Measurements from ENCODE around the gene ITGAD. TPM values are rescaled to one million over a fixed set of nuclear protein-coding genes. Genes with fewer than 3 reads are reported as not detected.
A peak's percentile ranks its signal among the peaks of the same experiment; 100 is the strongest.
"Not testable (repeated sequence)": the region's sequence is repeated elsewhere in the genome, so short reads cannot be mapped to it uniquely, and the experiment has no call there.

ITGAD gene
- total RNA-seq, 1 experiment from 2014 or later: not detected

GRCh38 chr16:31429796-31430195, 36.7 kb downstream of the ITGAD start:
- no peak for DNase-seq (ENCODE audit: low spot score)

DNA sequence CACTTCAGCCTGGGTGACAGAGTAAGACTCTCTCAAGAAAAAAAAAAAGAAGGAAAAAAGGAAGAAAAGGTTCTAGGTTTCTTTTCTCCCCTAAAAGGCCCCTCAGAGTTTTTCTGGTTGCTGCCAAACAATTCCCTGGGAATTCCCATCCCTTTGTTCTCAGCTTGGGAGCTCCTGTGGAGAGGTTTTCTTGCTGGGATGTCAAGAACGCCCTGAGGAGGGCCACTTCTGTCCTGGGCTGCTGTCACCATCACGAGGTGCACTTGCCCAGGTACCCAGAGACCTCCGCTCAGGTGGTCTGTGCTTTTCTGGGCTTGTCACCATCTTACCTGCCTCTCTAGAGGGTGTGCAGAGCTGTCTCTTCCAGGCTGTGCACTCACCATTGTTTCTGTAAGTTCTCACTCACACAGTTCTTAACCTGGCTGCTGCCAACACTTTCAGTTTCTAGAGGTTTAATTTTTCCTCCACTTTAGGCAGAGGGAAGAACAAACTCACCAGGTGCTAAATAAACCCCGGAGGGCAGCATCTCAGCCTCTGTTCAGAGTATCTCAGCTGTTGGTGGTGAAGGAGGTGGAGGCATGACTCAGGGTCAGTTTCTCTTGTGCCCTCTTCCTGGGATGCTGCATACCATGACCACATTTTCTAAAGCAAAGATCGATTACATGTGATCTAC, 37.4 kb downstream of the ITGAD start:
- no peak for DNase-seq (ENCODE audit: low spot score)

DNA sequence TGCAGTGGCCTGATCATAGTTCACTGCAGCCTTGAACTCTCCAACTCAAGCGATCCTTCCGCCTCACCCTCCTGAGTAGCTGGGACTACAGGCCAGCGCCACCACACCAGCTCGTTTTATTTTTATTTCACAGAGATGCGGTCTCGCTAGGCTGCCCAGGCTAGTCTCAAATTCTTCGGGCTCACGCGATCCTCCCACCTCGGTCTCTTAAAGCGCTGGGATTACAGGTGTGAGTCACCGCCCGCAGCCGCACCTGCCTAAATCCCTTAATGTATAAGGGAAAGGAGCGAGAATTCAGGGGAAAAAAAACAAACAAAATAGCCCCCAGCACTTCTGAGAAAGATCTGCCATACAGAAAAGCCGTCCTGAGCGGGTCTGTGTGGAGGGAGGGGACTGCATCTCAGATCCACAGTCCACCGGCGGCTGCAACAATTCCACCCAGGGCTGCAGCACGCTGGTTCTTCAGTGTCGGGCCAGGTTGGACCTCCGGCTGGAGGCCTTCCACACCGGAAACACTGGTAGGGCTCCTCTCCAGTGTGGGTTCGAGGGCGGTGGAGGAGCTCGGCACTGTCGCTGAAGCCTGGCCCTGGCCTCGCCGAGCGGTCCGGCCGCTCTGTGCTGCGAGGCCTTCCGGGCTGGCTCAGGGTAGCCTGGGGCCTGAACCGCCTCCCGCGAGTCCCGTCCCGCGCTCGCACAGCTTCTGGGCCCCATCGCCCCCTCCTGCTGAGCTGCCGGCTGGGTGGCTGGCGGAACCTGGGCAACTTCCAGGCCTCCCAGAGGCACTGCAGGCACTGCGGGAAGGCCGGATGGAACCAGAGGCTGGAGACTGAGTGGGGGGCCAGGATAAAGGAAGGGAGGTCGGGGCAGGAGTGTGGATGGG, 42.4 kb downstream of the ITGAD start:
- no peak for DNase-seq (ENCODE audit: low spot score)

- no peak for DNase-seq (ENCODE audit: low spot score)
Observed at GRCh38 chr16:31436221-31437045, 43.3 kb downstream of the ITGAD start.

GRCh38 chr16:31438414-31438813, 45.3 kb downstream of the ITGAD start:
- DNase-seq (ENCODE audit: low spot score): no peak

- not testable (repeated sequence) for DNase-seq (ENCODE audit: low spot score)
Observed at GRCh38 chr16:31439023-31439422, 45.9 kb downstream of the ITGAD start.

GRCh38 chr16:31439519-31439918, 46.4 kb downstream of the ITGAD start:
- no peak for DNase-seq (ENCODE audit: low spot score)

GRCh38 chr16:31440516-31441184, 47.5 kb downstream of the ITGAD start:
- DNase-seq (ENCODE audit: low spot score): no peak

- DNase-seq (ENCODE audit: low spot score): no peak
Observed at GRCh38 chr16:31441956-31442355, 48.8 kb downstream of the ITGAD start.

DNA sequence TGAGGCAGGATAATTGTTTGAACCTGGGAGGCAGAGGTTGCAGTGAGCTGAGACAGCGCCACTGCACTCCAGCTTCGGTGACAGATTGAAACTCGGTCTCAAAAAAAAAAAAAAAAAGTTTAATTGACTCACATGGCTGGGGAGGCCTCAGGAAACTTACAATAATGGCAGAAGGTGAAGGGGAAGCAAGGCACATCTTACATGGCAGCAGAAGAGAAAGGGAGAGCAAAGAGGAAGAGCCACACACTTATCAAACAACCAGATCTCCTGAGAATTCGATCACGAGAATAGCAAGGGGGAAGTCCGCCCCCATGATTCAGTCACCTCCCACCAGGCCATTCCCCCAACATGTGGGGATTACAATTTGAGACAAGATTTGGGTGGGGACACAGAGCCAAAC, 52.8 kb downstream of the ITGAD start:
- DNase-seq (ENCODE audit: low spot score): not testable (repeated sequence)

DNA sequence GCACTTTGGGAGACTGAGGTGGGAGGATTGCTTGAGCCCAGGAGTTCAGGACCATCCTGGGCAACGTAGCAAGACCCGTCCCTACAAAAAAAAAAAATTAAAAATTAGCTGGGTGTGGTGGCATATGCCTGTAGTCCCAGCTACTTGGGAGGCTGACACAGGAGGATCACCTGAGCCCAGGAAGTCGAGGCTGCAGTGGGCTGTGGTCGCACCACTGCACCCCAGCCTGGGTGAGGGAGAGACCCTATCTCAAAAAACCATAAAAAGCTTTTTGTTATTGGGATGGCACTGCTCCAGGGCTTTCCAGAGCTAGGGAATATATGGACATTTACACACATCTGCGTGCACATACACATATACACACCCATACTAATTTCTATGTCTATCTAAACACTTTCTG, 58.1 kb downstream of the ITGAD start:
- DNase-seq (ENCODE audit: low spot score): no peak

DNA sequence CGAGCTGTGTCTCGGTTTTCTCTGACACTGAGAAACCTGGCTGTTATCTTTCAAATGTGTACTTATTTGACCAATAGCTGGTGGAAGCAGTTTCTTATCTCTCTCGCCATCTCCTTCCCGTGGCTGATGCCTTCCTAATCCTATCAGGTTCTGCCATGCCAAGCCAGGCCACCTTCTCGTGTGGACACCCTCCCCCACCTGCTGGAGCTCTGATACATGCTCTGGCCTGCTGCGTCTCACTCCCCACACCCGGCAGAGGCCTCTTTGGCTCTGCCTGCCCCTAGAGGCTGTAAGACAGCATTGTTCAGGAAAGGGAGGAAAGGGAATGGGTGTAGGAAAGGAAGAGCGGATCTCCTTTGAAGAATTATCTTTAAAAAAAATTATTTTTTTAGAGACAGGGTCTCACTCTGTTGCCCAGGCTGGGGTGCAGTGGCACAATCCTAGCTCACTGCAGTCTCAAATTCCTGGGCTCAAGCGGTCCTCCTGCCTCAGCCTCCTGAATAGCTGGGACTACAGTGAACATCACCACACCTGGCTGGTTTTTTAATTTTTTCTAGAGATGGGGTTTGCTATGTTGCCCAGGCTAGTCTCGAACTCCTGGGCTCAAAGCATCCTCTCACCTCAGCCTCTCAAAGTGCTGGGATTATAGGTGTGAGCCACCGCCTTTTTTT, 58.7 kb downstream of the ITGAD start:
- DNase-seq (ENCODE audit: low spot score): peak; percentile 75

DNA sequence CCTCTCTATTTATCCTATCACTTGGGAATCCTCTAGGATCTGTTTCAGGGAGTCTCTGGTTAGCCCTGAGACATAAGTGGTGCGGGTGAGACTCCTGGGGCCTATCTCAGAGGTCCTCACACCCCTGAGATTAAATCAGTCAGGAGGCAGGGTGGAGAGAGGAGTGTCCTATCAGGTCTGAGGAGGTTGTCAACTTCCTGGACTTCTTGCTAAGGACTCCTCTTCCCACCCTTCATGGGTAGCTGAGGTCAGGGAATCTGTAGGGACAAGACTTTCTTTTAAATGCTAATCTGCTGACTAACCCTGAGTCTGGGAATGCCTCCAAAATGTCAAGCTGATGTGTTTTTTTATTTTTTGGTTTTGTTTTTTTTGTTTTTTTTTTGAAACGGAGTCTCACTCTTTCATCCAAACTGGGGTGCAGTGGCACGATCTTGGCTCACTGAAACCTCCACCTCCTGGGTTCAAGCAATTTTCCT, 59.5 kb downstream of the ITGAD start:
- DNase-seq (ENCODE audit: low spot score): peak; percentile 94

- DNase-seq (ENCODE audit: low spot score): peak; percentile 68
Observed at GRCh38 chr16:31453255-31454204, 60.4 kb downstream of the ITGAD start.

DNA sequence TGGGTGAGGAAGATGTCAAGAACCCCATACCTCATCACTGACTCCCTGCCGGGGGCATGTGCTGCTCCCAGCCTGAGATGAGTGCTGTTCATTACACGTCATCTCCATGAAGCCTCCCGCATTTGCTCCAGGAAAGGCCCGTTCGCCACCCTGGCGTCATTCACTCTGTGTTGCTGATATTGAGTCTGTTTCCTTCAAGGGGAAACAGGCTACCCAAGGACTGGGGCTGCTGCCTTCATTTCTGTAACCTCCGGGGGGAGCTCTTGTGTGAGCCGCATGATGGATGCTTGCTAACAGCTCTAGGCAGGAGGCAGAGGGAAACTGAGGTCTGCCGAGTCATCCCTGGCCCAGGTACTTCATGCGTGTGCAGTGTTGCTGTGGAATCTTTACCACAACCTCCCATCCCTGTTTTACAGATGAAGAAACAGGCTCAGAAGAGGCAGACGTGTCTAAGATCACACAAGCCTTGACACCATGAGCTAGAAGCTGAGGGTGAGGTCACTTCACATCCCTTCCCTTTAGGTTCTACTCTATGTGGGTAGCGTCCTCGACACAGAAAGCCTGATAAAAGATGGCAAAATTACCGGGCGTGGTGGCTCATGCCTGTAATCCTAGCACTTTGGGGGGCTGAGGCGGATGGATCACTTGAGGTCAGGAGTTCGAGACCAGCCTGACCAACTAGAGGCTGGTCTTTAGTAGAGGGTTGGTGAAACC, 62.6 kb downstream of the ITGAD start:
- no peak for DNase-seq (ENCODE audit: low spot score)

- no peak for DNase-seq (ENCODE audit: low spot score)
Observed at GRCh38 chr16:31456988-31457360, 63.8 kb downstream of the ITGAD start.

GRCh38 chr16:31458073-31458843, 65.1 kb downstream of the ITGAD start:
- DNase-seq (ENCODE audit: low spot score): peak; percentile 41
